Sciatic nerve (tissue), 2 donors: ENCODE measurements around the gene SVOP. TPM values are rescaled to one million over a fixed set of nuclear protein-coding genes. Genes with fewer than 3 reads are reported as not detected.

Experiments
- ATAC-seq: fragments of 200-7000 bp; cut with Tn5 transposase; one replicate; pipeline ENCODE4 v1.9.1; 2020; ENCODE audit warnings: mild to moderate bottlenecking, moderate library complexity
- DNase-seq: peaks from one replicate; pipeline ENCODE4 v3.0.0-alpha.2; 2020; ENCODE audit warnings: low spot score
- intact Hi-C: fragments of 100-400 bp; cut with DNase I; formaldehyde crosslinking; loops from one replicate; pipeline ENCODE4 v1.14.2; 2022
- total RNA-seq: library from RNA; stranded (reverse); fragmentation: NEBNext Ultra II Directional; extraction: Animal tissue kit (Norgen Biotek cat#: 25700); gene quantifications from one replicate; pipeline ENCODE4 v1.2.1, GENCODE V29; 2021
- donor health status: DM: no; HTN: no; CAD: no.
- donor health status: DM: no; HTN: no; CAD: no.

SVOP gene
- total RNA-seq, 1 donor from 2014 or later, result not detected

- DNase-seq (no peak), ATAC-seq (no peak)
- intact Hi-C loops, result no loop called here
Measured at GRCh38 chr12:108982621-108983219, 38.1 kb downstream of the SVOP start.

- intact Hi-C loops, result no loop called here
- no peak for ATAC-seq
- no peak for DNase-seq
Measured at GRCh38 chr12:108981835-108982234, 39.0 kb downstream of the SVOP start.

- DNase-seq (no peak), ATAC-seq (peak; percentile 59)
Measured at GRCh38 chr12:108980831-108981618, 39.8 kb downstream of the SVOP start.

GRCh38 chr12:108977360-108977759, 43.5 kb downstream of the SVOP start:
- intact Hi-C loops, result no loop called here
- ATAC-seq (no peak), DNase-seq (no peak)

More at GRCh38 chr12:108980831-108981618, 39.8 kb downstream of the SVOP start:
- intact Hi-C loops, result no loop called here

GRCh38 chr12:108975024-108975593, 45.8 kb downstream of the SVOP start:
- DNase-seq (no peak), ATAC-seq (no peak)
- intact Hi-C loops, result no loop called here

GRCh38 chr12:108973629-108974152, 47.2 kb downstream of the SVOP start:
- no peak for ATAC-seq
- DNase-seq, result no peak
- intact Hi-C loops, result no loop called here

GRCh38 chr12:108972358-108972757, 48.5 kb downstream of the SVOP start:
- ATAC-seq (no peak), DNase-seq (no peak)
- intact Hi-C loops, result no loop called here

GRCh38 chr12:108969622-108970021, 51.2 kb downstream of the SVOP start:
- ATAC-seq (no peak), DNase-seq (no peak)
- intact Hi-C loops, result no loop called here

- intact Hi-C loops, result no loop called here
- DNase-seq (no peak), ATAC-seq (no peak)
Measured at GRCh38 chr12:108967869-108968540, 52.9 kb downstream of the SVOP start.

GRCh38 chr12:108966378-108967151, 54.3 kb downstream of the SVOP start:
- intact Hi-C loops, result no loop called here
- ATAC-seq (no peak), DNase-seq (no peak)

GRCh38 chr12:108965886-108966285, 55.0 kb downstream of the SVOP start:
- intact Hi-C loops, result no loop called here
- no peak for DNase-seq
- ATAC-seq, result no peak

GRCh38 chr12:108964371-108965352, 56.2 kb downstream of the SVOP start:
- DNase-seq (no peak), ATAC-seq (no peak)
- intact Hi-C loops, result no loop called here

GRCh38 chr12:108962256-108962655, 58.6 kb downstream of the SVOP start:
- intact Hi-C loops, result no loop called here
- ATAC-seq (no peak), DNase-seq (no peak)

GRCh38 chr12:108959748-108960655, 60.9 kb downstream of the SVOP start:
- intact Hi-C loops, result no loop called here
- DNase-seq (no peak), ATAC-seq (no peak)

- intact Hi-C loops, result no loop called here
- DNase-seq (no peak), ATAC-seq (no peak)
Measured at GRCh38 chr12:108955225-108955835, 65.5 kb downstream of the SVOP start.

- ATAC-seq, result peak; percentile 82
- intact Hi-C loops, result no loop called here
- DNase-seq, result peak; percentile 84
Measured at GRCh38 chr12:108950991-108951739, 69.7 kb downstream of the SVOP start.
